ENCODE results near the gene ADAM30.
"Not testable (repeated sequence)": the region's sequence is repeated elsewhere in the genome, so short reads cannot be mapped to it uniquely, and the experiment has no call there.

GRCh38 chr1:119858556-119859214 is 37.6 kb downstream of the ADAM30 start:
- TF ChIP-seq CTCF (IDR thresholded peaks at IDR 0.05; ENCODE audit: poor library complexity); EZH2 (IDR thresholded peaks at IDR 0.05; ENCODE audit: borderline replicate concordance); EZH2phosphoT487 (IDR thresholded peaks at IDR 0.05; ENCODE audit: low read depth, severe bottlenecking, unreplicated experiment): not testable (repeated sequence)

Measured in hepatocyte (in vitro differentiated cells).